Thyroid gland (tissue), 4 donors: ENCODE results near the gene KRTAP6-1.

Experiments used
- CTCF ChIP-seq, 6 experiments: fragments of 200-600 bp in 3 of 6; fragments of 450-650 bp in 3 of 6; sonication (generic) in 3 of 6; IDR thresholded peaks; one replicate each; pipeline ENCODE4 v1.5.1; 2016 to 2019; ENCODE audit warnings: antibody characterized with exemption in 6 of 6, mild to moderate bottlenecking in 2 of 6, inconsistent platforms in 1 of 6, moderate library complexity in 1 of 6
- POLR2A ChIP-seq, 2 donors: fragments of 450-650 bp; IDR thresholded peaks; one replicate each; pipeline ENCODE4 v1.6.1; 2017; ENCODE audit warnings: antibody characterized with exemption in 2 of 2, mild to moderate bottlenecking in 2 of 2, moderate library complexity in 1 of 2

GRCh38 chr21:30628109-30628508 lies 14.4 kb upstream of the KRTAP6-1 start:
- TF ChIP-seq CTCF (IDR thresholded peaks at IDR 0.05) (no peak), POLR2A (IDR thresholded peaks at IDR 0.05) (no peak)
